Fibroblast of the aortic adventitia (primary cell): Measurements from ENCODE around the gene SQOR. TPM values are rescaled to one million over a fixed set of nuclear protein-coding genes. Genes with fewer than 3 reads are reported as not detected.

Experiments
- DNase-seq: peaks from one replicate; pipeline ENCODE4 v3.0.0-alpha.2; 2010; ENCODE audit warnings: low read depth
- H3K4me3 ChIP-seq: 2 replicates; pipeline ENCODE4 v1.5.1; 2011; ENCODE audit warnings: low read depth, mild to moderate bottlenecking, control low read depth, low read length, moderate library complexity
- total RNA-seq: library from RNA; depleted of rRNA; stranded (reverse); fragments of >200 nt; gene quantifications from 2 replicates; pipeline ENCODE4 v1.2.3, GENCODE V29; 2012; ENCODE audit warnings: low replicate concordance
- TF ChIP-seq, protein P1 (sequence below): IDR thresholded peaks from 2 replicates; pipeline ENCODE4 v1.5.1; 2011; ENCODE audit warnings: mild to moderate bottlenecking, low read length, control low read depth, inconsistent platforms; ENCODE audit not compliant: insufficient read depth

Gene SQOR
- total RNA-seq, 1 donor: 101 TPM

DNA sequence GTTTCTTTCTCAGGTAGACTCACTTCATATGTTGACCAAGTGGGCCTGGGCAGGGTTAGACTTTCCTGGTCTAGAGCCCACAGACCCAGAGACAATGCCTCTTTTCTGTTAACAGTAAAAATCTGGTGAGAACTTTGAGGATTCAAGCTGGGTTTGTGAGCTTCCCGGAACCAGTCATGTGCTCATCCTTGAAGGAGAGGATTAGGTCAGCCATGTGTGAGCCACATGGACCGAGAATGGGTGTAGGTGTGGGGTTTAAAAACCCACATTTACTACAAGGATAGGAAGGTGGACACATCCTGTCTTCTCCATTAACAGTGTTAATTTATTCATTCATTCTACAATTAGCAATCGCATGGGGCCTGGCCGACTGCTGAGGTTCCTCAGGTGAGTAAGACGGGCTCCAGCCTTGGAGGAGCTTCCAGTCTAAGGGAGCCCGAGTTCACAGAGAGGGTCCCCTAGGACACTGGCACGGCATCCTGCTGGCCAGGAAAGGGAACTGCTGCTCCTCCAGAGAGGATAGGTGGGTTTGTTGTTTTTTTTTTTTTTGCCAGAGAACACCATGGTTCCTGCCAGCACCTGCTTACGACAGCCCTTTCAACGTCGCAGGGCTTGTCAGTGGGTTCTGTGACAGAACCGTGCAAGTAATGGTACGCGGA, 69.0 kb downstream of the SQOR start:
- H3K4me3 ChIP-seq: no peak overlapping the region
- DNase-seq: no peak
- TF ChIP-seq, protein P1, sequence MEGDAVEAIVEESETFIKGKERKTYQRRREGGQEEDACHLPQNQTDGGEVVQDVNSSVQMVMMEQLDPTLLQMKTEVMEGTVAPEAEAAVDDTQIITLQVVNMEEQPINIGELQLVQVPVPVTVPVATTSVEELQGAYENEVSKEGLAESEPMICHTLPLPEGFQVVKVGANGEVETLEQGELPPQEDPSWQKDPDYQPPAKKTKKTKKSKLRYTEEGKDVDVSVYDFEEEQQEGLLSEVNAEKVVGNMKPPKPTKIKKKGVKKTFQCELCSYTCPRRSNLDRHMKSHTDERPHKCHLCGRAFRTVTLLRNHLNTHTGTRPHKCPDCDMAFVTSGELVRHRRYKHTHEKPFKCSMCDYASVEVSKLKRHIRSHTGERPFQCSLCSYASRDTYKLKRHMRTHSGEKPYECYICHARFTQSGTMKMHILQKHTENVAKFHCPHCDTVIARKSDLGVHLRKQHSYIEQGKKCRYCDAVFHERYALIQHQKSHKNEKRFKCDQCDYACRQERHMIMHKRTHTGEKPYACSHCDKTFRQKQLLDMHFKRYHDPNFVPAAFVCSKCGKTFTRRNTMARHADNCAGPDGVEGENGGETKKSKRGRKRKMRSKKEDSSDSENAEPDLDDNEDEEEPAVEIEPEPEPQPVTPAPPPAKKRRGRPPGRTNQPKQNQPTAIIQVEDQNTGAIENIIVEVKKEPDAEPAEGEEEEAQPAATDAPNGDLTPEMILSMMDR: no peak

- H3K4me3 ChIP-seq: peak overlapping the region; percentile 71
- DNase-seq: peak; percentile 39
- TF ChIP-seq, protein P1: no peak
Measured at GRCh38 chr15:45704329-45705249, 69.8 kb downstream of the SQOR start.

DNA sequence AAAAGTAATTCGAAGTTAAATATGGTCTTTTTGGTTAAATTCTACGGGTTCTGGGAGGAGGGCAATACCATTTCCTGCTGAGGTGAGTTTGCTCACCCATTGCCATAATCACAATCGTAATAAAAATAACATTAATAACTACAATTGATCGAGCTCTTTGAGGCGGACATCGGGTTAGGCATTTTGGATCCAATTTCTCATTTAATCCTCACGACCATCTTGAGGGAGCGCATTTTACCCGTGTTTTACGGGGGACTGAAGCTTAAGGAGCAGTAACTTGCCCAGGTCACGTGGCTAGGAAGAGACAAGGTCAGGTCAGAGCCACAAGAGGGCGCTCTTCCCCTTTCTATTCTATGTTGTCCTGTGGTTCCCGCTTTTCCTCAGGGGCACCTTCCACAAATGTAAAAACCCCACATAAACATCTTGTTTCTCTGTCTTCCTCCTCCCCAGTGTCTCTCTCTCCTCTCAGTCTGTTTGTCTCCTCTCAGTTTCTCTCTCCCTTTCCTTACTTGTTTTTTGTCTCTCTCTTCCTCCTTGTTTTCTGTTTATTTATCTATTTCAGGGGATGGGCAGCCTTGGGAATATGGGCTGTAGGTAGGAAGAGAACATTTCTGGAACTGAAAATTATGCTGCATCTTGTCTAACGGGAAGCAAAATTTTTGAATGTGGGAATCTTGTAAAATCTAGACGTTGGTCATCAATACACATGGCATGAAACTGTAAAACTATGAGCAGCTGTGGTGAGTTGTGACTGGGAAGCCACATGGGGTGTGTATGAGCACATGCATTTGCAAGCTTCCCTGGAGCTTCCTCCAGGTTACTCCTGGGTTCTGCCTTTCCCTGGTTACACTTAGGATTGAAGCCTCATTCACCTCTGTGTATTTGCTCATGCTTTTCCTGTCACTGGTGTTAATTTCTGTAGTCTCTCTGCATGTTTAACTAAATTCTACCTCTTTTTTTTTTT, 71.0 kb downstream of the SQOR start:
- peak; percentile 90 for DNase-seq
- H3K4me3 ChIP-seq: peak overlapping the region; percentile 71
- TF ChIP-seq, protein P1: peak; percentile 82

DNA sequence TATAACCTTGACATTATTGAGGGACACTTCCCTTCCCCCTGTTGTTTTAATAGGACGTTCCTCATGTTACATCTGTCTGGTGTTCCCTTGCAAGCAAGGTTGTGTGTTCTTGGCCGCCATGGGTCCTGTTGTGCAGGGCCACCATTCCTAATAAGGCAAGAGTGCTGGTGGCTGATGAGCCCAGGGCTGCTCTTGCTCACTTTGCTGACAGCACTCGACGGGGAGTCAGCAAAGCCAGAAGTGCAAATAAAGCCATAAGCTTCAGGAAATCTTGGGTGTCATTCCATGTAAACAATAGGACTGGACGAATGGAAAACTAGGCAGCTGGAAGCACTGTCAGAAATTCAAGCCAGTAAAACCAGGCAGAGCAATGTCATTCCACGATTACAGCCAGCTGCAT, 75.8 kb downstream of the SQOR start:
- DNase-seq: no peak
- no peak overlapping the region for H3K4me3 ChIP-seq
- TF ChIP-seq, protein P1: no peak

- no peak overlapping the region for H3K4me3 ChIP-seq
- peak; percentile 67 for DNase-seq
- TF ChIP-seq, protein P1: peak; percentile 80
Measured at GRCh38 chr15:45714590-45715488, 80.0 kb downstream of the SQOR start.
